CD4-positive, alpha-beta T cell treated with Interleukin-17A for 4 hours (primary cell): ENCODE results near the gene ZC3H15.
A peak's percentile ranks its signal among the peaks of the same experiment; 100 is the strongest.
"Not testable (repeated sequence)": the region's sequence is repeated elsewhere in the genome, so short reads cannot be mapped to it uniquely, and the experiment has no call there.

Source experiments
- DNase-seq: peaks from one replicate; pipeline ENCODE4 v3.0.0-alpha.2; 2020; ENCODE audit warnings: mixed read lengths

Gene ZC3H15

DNA sequence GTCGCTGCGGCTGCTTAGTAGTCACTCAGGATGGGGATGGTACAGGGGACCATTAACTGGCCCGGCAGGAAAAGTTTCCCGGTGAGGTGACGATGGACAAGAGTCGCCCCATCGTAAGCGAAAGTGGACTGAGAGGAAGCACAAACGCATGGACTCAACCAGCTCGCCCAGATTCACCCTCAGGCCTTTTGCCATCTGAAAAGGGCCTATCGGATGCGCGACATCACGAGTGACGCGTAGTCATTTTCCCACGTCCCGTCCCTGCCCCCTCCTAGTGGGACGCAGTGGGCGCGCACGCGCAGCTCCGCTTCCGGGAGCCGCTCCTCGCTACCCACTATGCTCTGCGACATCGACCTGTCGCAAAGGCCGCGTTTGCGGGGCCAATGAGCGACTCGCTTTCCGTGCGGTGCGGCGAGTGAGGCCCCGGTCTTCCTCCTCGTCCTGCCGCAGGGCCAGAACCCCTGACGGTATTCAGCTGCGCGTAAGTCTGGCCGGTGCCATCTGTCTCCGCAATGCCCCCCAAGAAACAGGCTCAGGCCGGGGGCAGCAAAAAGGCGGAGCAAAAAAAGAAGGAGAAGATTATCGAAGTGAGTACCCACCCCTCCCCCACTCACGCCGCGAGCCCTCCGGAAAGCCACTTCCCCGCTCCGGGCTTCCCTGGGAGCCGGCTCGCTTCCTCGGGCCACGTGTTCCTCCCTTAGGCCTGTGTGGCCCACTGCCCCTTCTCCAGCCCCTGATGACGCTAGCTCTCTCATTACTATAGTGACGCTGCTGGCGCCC lies at the start of gene ZC3H15:
TSS of gene ZC3H15 (plus strand) at position 390 of the 780 bp plus-strand sequence. CDS start at position 513, 123 bp downstream.
- DNase-seq = peak; percentile 96

DNA sequence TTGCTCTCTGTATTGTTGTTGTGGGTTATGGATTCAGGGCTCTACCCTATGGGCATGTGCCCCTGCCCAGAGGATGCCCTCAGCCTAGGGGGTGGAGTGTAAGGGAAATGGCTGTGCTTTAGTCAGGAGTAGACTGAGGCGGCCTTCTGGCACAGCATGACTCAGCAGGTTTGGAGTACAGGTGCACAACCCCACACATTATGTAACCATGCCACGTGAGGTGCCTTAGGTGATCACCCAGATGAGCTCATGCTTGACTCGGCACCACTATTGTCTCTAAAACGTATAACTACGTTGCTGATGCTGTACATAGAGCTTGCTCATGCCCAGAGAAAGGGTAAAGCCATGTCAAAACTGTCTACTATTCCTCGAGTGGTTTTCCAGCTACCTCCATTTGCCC lies 48.3 kb upstream of the ZC3H15 start:
- DNase-seq = no peak

DNA sequence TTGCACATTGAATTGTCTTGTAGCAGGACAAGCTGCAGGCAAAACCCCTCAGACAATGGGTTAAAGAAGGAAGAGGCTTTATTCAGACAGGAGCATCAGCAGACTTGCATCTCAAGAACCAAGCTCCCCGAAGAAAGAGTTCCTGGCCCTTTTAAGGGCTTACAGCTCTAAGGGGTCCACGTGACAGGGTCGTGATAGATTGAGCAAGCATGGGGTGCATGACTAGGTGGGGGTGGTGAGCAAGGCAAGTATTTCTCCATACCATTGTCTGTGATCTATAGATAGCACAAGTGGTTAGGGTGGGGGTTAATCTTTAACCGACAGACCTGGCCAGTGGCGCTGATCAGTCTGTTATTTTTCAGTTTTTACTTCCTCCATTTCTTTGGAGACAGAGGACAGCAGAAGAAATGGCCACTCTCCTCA lies 46.4 kb upstream of the ZC3H15 start:
- not testable (repeated sequence) for DNase-seq

DNA sequence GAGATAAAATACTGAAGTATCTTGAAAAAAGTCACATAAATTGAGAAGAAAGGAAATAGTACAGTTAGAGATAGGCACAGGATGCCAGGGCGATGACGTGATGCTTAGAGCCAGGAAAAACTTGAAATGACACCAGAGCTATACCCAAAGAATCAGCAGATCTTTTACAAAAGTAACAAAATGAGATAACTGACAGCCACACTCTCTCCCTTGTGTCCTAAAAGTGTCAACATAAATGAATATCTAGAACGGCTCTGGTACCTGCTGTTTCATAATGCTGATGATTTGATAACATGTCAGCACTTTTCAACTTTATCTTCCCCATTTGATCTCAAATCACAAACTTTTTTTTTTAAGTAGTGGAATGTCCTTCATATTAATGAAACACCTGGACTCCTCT lies 45.6 kb upstream of the ZC3H15 start:
- DNase-seq = no peak

DNA sequence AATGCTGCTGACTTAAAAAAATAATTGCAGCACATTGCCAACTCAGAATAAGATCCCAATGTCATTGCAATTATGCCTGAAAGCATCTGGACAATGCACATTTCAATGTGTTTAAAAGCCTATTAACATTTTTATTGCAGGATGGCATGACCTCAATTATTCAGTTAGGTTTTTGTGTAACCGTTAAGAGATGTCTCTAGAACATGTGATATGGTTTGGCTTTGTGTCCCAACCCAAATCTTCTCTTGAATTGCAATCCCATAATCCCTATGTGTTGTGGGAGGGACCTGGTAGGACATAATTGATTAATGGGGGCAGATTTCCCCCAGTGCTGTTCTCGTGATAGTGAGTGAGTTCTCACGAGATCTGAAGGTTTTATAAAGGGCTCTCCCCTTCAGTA lies 43.2 kb upstream of the ZC3H15 start:
- no peak for DNase-seq

- DNase-seq = no peak
Observed at GRCh38 chr2:186443851-186444250, 42.2 kb upstream of the ZC3H15 start.

- no peak for DNase-seq
Observed at GRCh38 chr2:186445506-186445905, 40.6 kb upstream of the ZC3H15 start.

DNA sequence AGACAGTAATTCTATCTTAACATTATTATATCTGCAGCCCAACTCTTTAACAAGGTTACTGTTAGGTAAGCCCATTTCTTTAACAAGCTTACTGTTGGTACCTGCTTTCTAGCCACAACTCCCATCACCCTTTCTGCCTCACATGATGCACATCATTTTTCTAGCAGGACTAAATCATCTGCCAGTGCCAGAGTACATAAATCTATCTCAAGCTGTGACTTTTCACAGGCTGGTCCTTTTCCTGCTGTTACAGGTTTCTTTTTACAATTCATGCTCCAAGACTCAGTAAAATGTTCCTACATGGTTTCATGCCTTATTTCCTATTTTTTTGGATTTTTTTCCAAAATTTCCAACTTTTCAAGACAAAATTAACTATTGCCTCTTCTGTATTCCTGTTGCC lies 30.4 kb upstream of the ZC3H15 start:
- no peak for DNase-seq

- no peak for DNase-seq
Observed at GRCh38 chr2:186456941-186457340, 29.1 kb upstream of the ZC3H15 start.

DNA sequence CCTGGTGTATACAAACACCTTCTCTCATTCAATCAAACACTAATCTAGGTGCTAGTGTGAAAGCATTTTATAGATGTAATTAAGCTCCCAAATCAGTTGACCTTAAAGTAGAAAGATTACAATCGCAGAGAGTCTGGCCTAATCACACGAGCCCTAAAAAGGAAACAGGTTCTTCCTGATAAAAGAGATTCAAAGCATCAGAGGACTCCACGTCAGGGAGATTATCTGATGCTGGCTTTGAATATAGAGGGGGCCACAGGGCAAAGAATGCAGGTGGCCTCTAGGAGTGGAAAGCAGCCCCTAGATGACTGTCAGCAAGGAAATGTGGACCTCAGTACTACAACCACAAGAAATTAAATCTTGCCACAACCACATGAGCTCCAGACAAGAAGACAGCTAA lies 28.2 kb upstream of the ZC3H15 start:
- DNase-seq = no peak

- DNase-seq = no peak
Observed at GRCh38 chr2:186459009-186459408, 27.1 kb upstream of the ZC3H15 start.

DNA sequence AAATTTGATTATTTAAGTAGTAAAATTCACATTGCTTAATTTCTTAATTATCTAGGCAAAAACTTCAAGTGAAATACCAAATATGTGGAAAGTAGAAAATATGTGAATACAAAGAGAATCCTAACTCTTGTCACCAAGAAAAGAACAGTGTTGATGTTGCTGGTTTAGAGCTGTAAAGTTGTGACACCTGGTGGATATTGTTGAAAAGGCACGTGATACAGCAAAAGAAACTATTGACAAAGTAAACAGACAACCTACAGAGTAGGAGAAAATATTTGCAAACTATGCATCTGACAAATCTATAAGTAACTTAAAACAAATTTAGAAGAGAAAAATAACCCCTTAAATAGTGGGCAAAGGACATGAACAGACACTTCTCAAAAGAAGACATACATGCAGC lies 25.6 kb upstream of the ZC3H15 start:
- DNase-seq = no peak

DNA sequence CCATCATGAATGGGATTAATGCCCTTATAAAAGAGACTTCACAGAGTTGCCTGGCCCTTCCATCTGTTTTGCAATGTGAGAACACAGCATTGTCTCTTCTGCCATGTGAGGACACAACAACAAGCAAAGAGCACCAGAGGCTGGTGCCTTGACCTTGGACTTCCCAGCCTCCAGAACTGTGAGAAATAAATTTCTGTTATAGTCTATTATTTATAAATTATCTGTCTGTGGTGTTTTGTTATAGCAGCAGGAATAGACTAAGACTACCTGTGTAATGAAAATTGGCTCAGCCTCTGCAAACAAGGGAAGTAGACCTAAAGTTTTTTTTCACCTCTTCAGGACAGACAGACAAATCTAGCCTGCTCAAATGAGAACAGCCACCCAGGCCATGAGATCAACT lies 19.3 kb upstream of the ZC3H15 start:
- DNase-seq = no peak

- DNase-seq = no peak
Observed at GRCh38 chr2:186467421-186467820, 18.6 kb upstream of the ZC3H15 start.

DNA sequence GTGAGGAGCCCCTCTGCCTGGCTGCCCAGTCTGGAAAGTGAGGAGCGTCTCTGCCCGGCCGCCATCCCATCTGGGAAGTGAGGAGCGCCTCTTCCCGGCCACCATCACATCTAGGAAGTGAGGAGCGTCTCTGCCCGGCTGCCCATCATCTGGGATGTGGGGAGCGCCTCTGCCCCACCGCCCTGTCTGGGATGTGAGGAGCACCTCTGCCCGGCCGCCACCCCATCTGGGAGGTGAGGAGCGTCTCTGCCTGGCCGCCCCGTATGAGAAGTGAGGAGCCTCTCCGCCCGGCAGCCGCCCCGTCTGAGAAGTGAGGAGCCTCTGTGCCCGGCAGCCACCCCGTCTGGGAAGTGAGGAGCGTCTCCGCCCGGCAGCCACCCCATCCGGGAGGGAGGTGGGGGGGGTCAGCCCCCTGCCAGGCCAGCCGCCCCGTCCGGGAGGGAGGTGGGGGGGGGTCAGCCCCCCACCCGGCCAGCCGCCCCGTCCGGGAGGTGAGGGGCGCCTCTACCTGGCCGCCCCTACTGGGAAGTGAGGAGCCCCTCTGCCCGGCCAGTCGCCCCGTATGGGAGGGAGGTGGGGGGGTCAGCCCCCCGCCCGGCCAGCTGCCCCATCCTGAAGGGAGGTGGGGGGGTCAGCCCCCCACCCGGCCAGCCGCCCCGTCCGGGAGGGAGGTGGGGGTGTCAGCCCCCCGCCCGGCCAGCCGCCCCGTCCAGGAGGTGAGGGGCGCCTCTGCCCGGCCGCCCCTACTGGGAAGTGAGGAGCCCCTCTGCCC lies 13.2 kb upstream of the ZC3H15 start:
- DNase-seq = not testable (repeated sequence)

DNA sequence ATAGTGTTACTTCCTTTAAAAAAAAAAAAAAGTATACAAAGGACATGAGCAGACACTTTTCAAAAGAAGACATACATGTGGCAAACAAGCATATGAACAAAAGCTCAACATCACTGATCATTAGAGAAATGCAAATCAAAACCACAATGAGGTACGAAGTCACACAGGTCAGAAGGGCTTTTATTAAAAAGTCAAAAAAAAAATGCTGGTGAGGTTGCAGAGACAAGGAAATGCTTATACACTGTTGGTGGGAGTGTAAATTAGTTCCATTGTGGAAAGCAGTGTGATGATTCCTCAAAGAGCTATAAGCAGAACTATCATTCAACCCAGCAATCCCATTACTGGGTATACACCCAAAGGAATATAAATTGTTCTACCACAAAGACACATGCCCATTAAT lies 11.8 kb upstream of the ZC3H15 start:
- DNase-seq = not testable (repeated sequence)

DNA sequence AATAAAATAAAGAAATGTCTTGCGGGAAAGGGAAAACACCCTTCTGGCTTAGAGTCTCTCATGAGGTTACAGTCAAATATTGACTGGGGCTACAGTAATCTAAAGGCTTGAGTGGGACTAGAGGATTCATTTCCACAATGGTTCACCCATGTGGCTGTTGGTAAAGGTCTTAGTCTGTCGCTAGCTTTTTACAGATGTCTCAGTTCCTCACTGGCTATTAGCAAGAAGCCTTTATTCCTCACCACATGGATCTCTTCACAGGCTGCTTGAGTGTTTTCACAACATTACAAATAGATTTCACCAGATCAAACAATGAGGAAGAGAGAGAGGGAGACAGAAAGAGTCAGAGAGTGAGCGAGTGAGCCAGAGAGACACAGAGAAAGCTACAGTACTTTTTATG lies 8.3 kb upstream of the ZC3H15 start:
- DNase-seq = no peak

- DNase-seq = no peak
Observed at GRCh38 chr2:186480991-186481390, 5.1 kb upstream of the ZC3H15 start.

DNA sequence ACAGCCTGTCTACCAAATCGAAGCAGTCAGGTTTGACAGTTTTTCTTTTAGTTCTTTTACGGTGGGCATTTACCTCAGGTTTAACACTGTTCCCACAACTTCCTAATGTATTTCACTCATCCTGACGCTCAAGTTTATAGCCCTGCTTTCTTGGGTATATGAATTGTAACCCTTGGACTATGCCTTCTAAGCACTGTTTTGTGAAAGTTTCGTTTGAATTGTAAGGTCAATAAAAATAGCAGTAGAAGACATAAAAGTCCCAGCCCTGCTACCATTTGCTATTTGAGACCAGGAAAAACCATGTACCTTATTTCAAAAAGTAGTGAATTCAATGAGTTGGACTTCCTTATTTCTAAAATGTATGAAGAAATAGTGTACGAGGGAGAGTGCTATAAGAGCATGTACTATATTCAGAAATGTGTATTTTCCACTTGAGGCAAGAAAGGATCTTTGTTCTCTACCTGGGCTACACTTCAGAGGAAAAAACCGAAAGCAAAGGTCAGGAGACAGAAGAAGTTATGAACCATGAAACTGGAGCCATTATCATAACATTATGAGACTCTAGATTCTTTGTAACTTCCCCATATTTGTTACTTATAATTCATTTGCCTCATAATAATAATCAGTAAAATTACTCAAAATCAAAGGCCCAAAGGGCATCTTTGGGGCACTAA lies 1.9 kb upstream of the ZC3H15 start:
- DNase-seq = no peak

DNA sequence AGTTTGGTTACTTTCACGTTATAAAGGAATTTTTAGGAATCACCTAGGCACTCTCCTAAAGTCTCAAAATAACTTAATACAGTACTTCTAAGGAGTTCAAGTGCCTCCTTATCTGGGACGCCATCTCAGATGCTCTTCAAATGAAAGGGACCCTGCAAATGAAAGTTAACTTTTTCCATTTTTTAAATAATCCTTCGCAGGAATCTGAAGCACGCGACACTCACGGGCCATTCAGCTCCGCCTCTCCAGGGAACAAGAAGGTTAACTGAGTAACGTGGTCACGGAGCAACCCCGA lies 537 bp upstream of the ZC3H15 start:
- DNase-seq = no peak

- no peak for DNase-seq
Observed at GRCh38 chr2:186486651-186487647, 889 bp downstream of the ZC3H15 start.

DNA sequence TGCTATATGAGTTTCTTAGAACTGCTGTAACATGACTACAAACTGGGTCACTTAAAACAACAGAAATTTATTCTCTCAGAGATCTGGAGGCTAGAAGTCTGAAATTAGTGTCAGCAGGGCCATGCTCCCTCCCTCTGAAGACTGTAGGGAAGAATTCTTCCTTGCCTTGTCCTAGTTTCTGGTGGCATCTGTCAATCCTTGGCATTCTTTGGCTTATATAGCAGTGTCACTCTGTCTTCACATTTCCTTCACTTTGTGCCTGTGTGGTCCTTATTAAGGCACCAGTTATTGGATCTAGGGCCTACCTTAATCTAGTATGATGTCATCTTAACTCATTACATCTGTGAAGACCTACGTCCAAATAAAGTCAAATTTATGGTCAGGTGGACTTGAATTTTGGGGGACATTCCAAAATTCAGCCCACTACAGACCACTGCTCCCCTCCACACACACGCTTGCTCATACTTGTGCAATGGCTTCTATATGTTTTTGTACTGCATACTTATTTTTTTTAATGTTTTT lies 7.6 kb downstream of the ZC3H15 start:
- DNase-seq = no peak
